Stimulated activated CD4-positive, alpha-beta T cell treated with anti-CD3 and anti-CD28 coated beads, Interleukin-1b, Interleukin-23, amount 100 ng/mL, for 1 hour (primary cell): ENCODE measurements around the gene CACNA1C.
"Not testable (repeated sequence)": the region's sequence is repeated elsewhere in the genome, so short reads cannot be mapped to it uniquely, and the experiment has no call there.

Experiments used
- DNase-seq, 2 donors: peaks; one replicate each; pipeline ENCODE4 v3.0.0-alpha.2; 2020; ENCODE audit warnings: low read depth in 2 of 2

CACNA1C gene

DNA sequence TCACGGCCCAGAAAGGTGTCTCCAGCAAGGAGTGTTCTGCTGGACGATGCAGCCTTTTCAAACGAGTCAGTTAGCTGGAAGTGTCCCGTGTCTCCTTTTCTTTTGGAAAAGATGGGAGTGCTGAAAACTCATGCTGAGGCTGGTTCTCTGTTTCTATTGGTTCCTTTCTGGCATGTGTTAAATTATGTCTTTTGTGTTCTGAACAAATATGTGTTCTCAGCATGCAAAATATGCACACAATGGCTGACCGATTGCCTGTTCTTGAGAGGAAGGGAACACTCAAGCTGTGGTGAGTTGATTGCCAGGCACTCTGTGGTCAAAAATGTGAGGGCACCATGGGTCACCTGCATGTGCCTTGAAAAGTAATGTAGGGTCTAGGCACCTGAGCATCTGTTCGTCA, 181.3 kb downstream of the CACNA1C start:
- DNase-seq: no peak

DNA sequence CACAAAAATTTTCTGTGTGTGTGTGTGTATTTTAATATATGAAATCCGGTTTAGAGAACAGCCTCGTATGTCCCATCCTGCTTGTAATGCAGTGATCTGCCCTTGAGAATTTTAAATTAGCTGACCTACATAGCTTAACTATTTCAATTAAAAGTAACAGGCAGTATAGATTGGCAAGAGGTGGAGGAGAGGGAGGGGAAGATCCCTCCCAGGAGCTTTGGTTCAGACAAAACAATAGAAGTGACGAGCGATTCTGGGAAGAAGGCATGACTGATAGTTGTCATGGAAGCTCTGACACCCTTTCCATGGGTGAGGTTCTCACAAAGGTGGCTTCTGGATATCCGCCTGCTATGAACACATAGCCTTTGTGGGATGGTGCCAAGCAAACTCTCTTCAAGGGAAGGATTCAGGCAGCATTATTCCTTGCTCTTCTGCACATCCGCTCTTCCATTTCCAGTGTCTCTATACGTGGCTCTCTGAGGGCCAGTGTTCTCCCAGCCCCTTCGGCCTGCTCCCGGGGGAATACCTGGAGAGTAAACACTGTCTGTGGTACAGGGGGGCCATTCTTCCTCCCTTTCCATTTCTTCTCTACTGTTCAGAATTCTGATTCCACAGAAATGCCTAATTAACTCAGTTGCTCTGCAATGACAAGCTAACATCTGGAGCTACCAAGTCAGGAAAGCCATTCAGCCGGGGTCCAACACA, 182.0 kb downstream of the CACNA1C start:
- no peak for DNase-seq

DNA sequence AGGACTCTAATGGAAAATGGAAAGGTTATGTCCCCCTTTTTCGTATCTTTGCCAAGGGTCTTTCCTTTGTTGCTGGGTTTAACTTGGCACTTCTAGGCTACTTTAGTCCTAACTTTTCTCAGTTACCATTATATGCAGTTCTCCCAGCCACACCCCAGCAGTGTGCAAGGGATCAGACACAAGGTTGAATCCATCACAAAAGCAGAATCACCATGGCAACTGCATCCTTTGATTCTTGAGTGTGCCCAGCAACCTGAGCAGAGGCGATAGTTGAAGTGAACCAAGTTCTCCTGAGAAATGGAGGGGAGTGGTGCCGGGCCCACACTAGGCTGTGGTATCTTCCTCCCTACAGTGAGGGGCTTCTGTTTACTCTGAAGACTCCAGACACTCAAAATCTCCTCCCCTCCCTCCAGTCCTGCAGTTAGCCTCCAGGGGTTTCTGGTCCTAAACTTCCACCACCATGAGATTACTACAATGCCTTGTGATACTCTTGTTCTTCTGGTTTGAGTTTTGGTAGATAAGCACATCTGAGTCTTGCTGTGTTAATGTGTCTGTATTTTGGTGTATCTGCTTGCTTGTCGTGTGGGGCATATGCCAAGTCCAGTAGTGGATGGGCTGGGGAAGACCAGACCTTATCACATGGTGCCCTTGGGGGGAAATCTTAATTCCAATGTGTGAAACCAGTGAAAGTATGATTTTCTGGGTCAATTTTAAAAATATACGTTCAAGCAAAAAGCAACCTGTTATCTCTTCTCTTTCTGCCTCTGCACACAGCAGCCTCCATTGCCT, 183.9 kb downstream of the CACNA1C start:
- DNase-seq: no peak

DNA sequence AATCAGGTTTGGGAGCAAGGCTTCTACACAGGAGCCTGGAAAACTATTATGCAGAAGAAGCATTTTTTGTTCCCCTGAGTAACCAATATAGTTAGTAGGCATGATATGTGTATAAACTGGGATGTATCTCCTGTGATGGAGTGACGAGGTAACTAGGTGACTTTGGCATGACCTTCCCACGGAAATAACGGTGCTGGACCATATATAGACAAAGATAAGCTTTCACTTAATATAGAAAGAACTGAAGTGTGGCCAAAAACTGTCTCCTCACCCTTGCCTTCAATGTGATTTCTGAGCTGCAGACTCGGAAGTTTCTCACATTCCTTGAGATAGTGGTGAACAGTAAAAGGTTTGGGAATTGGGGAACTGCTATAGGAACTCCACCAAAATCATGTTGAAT, 185.3 kb downstream of the CACNA1C start:
- DNase-seq: no peak

DNA sequence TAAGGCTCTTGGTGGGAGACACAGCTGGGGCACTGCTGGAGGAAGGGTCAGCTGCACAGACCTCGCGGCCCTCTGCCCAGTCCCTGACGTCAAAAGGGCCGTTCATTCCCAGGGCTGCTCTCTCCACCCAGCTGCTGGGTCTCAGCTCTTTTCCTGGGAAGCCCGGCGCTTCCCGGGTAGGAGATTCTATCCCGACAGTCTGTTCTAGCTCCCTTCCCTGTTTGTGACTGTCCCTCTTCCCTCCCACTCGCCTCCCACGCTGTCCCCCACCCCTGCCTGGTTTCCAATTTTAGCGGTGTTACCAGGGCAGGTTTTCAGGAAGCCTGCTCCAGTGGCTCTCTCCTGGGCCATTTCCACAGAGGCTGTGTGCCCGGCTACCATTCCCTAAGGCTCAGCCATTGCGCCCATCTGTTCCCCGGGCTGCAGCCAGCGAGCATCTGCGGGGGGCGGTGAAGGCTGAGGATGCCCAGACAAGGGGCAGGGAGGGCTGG, 186.6 kb downstream of the CACNA1C start:
- no peak for DNase-seq

DNA sequence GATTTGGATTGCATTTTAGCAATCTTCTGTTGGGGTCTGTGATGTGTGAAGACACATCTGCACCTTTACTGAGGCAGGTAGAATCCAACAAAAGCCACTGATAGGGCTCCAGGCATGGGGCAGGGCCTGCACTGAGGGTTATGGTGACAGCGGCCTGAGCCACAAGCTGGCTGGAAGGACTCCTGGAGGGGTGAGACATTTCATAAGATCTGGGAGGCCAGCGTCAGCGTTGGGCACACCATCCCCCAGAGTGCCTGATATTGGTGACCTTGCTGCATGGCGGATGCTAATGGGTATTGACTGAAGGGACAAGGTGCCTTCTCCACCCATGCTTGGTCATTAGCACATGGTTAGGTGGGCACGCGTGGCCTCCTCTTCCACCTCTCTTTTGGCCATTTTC, 187.6 kb downstream of the CACNA1C start:
- DNase-seq: no peak

DNA sequence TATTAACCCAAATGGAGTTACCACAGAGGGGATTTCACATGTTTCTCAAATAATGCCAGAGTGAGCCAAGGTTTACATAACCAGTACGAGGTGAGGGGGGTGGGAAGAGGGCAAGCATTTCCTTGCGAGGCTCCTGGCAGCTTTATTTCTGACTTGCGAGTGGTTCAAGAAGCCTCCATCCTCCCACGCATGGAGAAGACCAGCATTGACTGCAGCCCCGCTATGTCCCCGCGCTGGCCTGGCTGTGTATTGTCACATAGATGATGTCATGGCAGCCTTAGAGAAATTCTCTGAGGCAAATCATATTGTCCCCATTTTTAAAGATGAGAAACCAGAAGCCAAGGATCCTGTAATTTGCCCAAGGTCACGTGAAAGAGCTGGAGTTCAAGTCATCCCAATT, 188.2 kb downstream of the CACNA1C start:
- DNase-seq: no peak

DNA sequence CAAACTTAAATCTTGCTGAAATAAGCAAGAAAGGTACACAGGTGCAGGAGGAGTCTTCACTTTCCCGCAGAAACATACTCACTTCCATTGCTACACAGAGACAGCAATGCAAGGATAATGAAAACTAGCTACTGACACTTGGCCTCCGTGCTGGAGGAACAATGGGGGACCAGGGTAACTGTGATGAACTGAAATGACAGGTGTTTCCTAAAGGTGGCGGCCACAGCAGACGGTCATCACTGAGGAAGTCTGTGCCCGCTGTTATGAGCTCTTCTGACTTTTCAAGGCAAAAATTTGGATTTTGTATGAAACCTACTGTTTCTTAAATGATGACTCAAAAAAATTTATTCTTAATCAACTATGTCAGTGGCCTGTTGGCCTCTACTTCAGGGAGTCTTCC, 189.4 kb downstream of the CACNA1C start:
- no peak for DNase-seq

DNA sequence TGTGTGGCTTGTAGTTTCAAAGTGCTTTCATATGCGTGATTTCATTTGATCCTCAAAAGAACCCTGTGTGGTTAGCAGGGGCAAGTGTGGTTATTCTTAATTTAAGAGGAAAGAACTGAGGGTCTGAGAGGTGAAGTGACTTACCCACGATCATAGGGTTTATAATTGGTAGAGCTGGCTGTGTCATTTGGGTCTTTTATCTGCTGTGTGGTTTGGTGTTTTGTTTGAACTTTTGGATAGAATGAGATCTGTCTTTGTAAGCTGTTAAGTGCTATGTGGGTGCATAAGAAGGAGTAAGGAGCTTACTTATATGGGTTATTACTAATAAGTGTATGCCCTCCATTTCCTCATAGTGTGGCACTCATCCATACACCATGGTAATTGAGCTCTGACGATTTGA, 190.0 kb downstream of the CACNA1C start:
- no peak for DNase-seq

DNA sequence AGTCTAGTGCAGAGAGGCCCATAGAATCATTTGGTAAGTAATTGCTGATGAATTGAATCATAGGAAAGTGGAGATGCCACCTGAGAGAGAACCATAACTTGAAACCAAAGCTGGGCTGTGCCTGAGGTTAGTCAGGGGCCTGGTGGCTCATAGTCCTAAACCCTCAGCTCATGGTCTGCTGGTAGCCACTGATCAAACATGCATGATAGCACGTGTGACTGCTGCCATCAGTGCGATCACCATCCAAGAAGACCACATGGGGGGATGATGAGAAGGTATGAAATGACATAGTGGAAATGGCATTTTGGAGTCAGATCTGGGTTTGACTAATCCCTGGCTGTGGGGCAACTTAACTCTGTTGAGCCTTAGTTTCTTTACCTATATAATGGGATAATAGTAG, 190.5 kb downstream of the CACNA1C start:
- no peak for DNase-seq

DNA sequence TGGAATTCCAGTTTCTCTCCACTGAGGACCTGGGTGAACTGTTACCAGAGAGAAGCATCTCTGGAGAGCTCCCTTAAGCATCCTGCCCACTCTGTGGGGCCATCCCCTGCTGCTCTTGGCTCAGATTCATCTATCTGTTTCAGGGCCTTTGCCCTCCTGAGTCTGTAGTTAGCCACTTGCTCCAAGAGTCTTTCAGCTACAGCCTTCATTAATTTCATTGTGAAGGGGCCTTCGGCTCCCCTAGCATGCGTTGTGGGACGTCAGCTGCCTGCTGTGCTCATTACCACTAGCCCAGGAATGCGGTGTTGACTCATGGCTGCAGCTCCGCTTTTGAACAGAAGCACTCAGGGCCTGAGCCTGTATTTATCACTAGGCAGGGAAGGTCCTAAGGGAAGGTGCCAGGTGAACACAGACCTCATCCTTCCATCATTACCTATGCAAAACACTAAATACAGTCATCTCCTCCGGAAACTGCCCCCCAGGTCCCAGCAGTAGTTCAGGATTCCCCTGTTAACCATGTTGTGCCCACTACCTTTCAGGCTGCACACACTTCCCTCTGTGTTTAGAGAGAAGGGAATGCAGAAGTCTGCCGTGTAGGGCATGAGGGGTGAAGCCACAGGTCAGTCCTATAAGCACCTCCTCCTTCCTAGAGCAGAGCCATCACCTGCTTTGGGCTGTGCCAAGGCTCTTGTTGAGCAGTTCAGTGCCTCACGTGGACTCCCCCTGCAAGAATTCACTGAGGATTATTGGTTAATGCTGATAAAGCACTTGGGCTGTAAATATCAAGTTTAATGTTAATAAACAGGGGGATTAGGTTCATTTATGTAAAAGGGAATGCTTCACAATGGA, 191.4 kb downstream of the CACNA1C start:
- no peak for DNase-seq

DNA sequence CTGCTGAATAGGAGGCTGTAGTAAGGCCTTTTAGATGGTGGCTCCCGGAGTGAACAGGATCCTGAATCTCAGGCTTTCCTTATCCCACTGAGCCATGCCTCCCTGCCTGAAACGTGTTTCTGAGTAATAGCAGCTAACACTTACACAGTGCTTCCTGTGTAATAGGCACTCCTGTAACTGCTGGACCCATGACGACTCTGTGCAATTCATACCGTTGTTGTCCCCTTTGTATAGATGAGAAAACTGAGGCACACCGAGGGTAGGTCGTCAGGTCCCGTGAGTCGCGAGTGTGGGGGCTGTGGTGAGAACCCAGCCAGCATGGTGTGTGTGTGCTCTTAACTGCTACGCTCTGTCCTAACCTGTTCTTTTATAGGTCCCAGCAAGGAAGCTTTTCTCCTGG, 193.6 kb downstream of the CACNA1C start:
- DNase-seq: no peak

DNA sequence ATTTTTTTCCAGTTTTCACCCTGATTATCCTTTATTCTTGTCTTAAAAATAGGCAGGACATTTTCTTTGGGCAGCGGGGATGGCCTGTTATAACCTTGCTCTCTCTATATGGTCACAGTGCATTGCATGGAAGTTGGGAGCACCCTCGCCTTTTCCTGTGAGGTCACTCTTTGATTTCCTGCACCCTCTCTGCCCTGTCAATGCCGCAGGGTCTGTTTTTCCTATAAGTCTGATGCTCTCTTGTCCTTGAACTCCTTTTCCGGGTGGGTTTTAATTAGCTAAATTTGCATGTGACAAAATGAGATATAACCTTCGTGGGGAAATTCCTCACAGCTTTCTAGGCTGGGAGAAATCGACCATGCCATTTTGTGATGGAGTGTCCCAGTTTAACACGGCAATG, 194.3 kb downstream of the CACNA1C start:
- no peak for DNase-seq

DNA sequence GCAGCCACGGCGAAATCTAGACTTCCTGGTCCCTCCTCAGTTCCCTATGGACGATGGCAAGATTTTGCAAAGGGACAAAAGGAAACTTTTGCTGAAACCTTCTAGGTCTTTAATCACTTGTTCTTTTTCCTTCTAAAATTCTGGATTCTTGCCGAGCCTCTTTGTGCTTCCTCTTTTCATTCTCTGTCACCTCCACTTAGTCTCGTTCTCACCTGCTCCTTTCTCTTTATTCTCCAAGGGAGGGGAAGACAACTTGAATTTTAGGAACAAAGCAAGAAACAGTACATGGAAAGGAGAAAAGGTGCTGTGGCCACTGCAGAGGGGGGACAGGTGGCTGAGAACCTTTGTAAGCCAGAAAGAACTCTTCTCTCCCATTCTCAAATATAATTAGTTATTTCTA, 194.8 kb downstream of the CACNA1C start:
- no peak for DNase-seq

DNA sequence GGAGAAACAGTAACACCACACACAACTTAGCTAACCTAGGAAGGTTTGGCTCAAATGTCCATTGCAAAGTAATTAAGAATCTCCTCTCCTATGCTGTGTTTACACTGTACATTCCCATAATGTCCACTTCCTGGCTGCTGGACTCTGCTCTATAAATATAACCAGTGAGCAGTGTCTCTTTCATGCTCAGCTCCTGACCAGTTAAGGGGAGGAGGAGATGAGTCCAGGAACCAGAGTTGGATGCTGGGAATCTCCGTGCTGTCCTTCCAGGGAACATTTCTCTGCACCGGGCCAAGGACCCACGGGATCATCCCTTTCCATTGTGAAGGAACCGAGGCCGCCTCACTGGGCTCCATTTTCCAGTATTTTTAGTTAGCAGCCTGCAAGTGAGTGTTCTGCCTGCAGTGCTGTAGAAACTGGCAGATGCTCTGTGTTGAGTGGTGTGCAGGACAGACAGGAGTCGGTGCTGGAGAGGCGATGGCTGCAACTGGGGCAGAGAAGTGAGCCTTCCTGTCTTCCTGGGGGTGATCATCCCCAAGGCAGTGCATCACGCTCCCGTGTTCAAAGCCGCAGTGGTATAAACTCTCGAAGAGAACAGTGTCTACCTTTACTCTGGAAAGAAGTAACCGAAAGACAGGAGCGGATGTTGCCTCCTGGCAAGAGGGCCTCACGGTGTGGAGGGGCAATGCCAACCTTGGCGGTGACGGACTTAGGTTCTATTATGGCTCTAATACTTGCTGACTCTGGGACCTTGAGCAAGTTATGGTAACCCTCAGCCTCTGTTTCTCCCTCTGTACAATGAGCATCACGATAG, 195.5 kb downstream of the CACNA1C start:
- no peak for DNase-seq

DNA sequence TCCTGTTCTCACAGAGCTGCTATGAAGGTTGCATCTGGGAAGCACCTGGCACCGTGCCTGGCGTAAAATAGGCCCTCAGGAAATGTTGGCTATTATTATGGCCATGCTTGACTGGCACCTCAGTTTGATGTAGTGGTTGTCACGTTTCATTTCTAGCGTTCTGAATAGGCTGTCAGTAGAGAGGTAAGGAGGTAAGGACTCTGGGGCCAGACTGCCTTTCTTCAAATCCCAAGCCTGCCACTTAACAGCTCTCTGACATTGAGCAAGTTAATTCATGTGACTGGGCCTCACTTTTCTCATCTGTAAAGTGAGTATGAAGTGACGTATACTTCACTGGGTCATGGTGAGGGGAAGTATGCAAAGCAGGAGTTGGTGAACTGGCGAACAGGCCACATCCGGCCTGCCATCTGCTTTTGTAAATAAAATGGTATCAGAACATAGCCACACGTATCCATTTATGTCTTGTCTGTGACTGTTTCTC, 196.2 kb downstream of the CACNA1C start:
- DNase-seq: no peak

DNA sequence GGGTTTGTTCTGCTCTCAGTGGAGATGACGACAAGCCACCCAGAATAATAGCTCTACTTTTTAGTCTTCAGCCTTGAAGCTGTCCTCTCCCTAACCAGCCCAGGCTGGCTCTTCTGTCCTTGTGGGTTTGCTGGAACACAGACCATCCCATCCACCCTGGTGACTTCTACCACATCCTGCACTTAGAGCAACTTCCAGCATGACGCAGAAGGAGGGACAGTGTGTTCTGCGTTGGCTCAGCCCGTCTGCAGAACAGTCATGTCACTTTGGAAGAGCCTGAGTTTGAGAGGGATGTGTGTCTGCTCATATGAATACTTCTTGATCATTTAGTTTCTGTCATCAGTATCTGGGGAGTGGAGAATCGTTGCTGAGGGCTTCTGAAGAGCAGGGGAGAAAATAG, 198.0 kb downstream of the CACNA1C start:
- DNase-seq: no peak

DNA sequence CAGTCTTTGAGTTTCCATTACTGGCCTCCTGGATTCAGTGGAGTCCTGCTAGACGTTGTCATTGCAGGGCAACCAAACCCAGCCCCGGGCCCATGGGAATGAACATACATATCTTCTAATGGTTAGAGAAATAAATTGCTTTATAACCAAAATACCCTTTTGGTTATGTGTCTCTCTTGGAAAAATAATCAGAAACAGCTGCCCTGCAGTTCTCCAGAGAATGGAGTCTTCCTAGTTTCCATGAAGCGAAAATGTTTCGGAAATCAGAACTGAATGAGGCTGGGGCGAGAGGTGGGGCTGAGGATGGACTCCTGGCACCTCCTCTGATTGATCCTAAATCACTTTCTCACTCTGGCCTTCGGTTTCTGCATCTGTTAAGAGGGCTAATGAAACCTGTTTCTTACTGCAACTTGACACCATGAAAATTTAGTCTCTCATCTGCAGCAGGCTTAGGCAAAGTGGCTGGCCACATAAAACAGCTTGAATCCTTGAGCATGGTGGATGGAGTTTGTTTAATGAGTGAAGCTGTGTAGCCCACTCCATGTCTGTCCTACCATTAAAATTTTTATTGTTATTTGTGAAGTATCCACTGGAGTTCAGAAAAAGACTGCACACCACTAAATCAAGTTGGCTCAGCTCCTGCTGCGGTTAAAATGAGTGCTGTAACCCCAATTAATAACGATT, 198.9 kb downstream of the CACNA1C start:
- no peak for DNase-seq

DNA sequence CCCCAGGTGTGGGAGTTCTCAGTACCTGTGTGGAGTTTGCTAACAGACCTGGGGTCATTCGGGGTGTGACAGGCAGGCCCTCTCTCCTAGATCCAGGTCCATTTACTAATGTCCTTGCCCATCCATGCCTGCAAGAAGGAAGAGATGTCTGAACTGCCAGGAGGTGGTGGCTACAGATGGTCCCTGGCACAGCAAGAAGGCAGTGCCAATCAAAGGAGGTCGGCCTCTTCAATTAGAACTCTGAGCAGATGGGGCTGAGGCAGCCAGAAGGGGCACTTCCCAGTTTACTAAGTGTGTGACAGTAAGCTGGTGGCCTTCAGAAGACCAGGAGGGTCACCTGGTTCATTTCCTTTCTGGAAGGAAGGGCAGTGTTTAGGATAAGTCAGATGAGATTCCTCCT, 202.5 kb downstream of the CACNA1C start:
- no peak for DNase-seq

DNA sequence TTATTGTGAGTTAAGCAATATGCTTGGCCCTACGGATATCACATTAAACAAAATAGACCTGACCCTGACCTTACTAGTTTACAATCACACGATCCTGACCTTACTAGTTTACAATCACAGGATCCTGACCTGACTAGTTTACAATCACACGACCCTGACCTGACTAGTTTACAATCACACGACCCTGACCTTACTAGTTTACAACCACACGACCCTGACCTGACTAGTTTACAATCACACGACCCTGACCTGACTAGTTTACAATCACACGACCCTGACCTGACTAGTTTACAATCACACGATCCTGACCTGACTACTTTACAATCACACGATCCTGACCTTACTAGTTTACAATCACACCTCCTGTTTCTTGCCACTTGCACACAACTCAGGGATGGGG, 202.9 kb downstream of the CACNA1C start:
- not testable (repeated sequence) for DNase-seq

DNA sequence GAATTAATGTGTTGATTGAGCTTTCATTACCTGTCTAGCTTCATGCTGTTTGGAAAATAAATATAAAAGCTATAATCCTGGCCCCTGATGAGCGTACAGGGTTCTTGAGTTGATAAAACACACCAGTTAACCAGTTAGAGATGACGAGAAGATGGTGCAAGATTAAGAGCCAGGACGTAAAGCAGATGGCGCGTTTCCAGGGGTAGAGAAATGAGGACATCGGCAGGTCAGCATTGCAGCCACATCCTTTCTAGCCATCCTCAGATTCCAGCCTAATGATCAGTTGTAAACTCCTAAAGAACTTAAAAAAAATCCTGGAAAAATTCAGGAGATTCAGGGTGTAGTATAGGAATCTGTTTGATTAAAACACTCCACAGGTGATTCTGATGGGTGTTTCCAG, 203.7 kb downstream of the CACNA1C start:
- no peak for DNase-seq
